RPMI7951 (cell line): Measurements from ENCODE around the gene TENM3. TPM values are rescaled to one million over a fixed set of nuclear protein-coding genes. Genes with fewer than 3 reads are reported as not detected.

Experiments used
- DNase-seq: peaks from one replicate; pipeline ENCODE4 v3.0.0-alpha.2; 2012; ENCODE audit warnings: low read depth
- total RNA-seq: library from RNA; depleted of rRNA; stranded (reverse); fragments of >200 nt; shearing (Covaris generic); gene quantifications from 2 replicates; pipeline ENCODE4 v1.2.3, GENCODE V29; 2014

TENM3 gene
- total RNA-seq, 1 experiment from 2014 or later: 20.1 TPM

- DNase-seq: no peak
Measured at GRCh38 chr4:182680234-182680653, 437.0 kb downstream of the TENM3 start.

- no peak for DNase-seq
Measured at GRCh38 chr4:182683661-182684060, 440.5 kb downstream of the TENM3 start.

GRCh38 chr4:182684796-182685195 lies 441.6 kb downstream of the TENM3 start:
- DNase-seq: no peak

- DNase-seq: no peak
Measured at GRCh38 chr4:182688081-182688480, 444.9 kb downstream of the TENM3 start.

GRCh38 chr4:182694551-182694950 lies 451.3 kb downstream of the TENM3 start:
- DNase-seq: no peak

- no peak for DNase-seq
Measured at GRCh38 chr4:182695009-182695408, 451.8 kb downstream of the TENM3 start.

- no peak for DNase-seq
Measured at GRCh38 chr4:182695842-182696241, 452.6 kb downstream of the TENM3 start.

- no peak for DNase-seq
Measured at GRCh38 chr4:182697094-182697493, 453.9 kb downstream of the TENM3 start.

GRCh38 chr4:182698212-182698611 lies 455.0 kb downstream of the TENM3 start:
- DNase-seq: no peak

- DNase-seq: no peak
Measured at GRCh38 chr4:182699201-182699600, 456.0 kb downstream of the TENM3 start.

- DNase-seq: no peak
Measured at GRCh38 chr4:182699795-182700194, 456.6 kb downstream of the TENM3 start.

GRCh38 chr4:182700362-182701160 lies 457.4 kb downstream of the TENM3 start:
- no peak for DNase-seq

- no peak for DNase-seq
Measured at GRCh38 chr4:182704077-182704476, 460.9 kb downstream of the TENM3 start.

- no peak for DNase-seq
Measured at GRCh38 chr4:182704948-182705347, 461.7 kb downstream of the TENM3 start.

GRCh38 chr4:182705389-182705788 lies 462.2 kb downstream of the TENM3 start:
- no peak for DNase-seq

- DNase-seq: no peak
Measured at GRCh38 chr4:182711211-182711610, 468.0 kb downstream of the TENM3 start.

- DNase-seq: no peak
Measured at GRCh38 chr4:182715548-182715947, 472.3 kb downstream of the TENM3 start.

- DNase-seq: no peak
Measured at GRCh38 chr4:182716192-182716591, 473.0 kb downstream of the TENM3 start.

GRCh38 chr4:182717788-182718583 lies 474.8 kb downstream of the TENM3 start:
- DNase-seq: no peak

GRCh38 chr4:182724414-182724813 lies 481.2 kb downstream of the TENM3 start:
- peak; percentile 29 for DNase-seq

GRCh38 chr4:182729516-182729915 lies 486.3 kb downstream of the TENM3 start:
- no peak for DNase-seq

GRCh38 chr4:182730791-182731190 lies 487.6 kb downstream of the TENM3 start:
- DNase-seq: no peak

- no peak for DNase-seq
Measured at GRCh38 chr4:182736207-182736606, 493.0 kb downstream of the TENM3 start.
